Muscle layer of duodenum (tissue), 2 donors: ENCODE data around the gene ZNF496.
"Not testable (repeated sequence)": the region's sequence is repeated elsewhere in the genome, so short reads cannot be mapped to it uniquely, and the experiment has no call there.

Source experiments
- H3K27ac ChIP-seq: one replicate; pipeline ENCODE4 v1.7.0; 2013; ENCODE audit warnings: mild to moderate bottlenecking, low read length
- H3K27me3 ChIP-seq: one replicate; pipeline ENCODE4 v1.7.0; 2013; ENCODE audit warnings: low read depth, mild to moderate bottlenecking, control low read depth, low read length
- H3K36me3 ChIP-seq, 2 donors: one replicate each; pipeline ENCODE4 v1.7.0; 2013; ENCODE audit warnings: low read length in 2 of 2, control low read depth in 1 of 2, mild to moderate bottlenecking in 1 of 2; ENCODE audit not compliant: insufficient read depth in 2 of 2, control insufficient read depth in 1 of 2
- H3K4me1 ChIP-seq, 2 donors: one replicate each; pipeline ENCODE4 v1.7.0; 2013; ENCODE audit warnings: low read length in 2 of 2, mild to moderate bottlenecking in 2 of 2, control low read depth in 1 of 2, moderate library complexity in 1 of 2; ENCODE audit not compliant: insufficient read depth in 2 of 2, control insufficient read depth in 1 of 2
- H3K4me3 ChIP-seq, 2 donors: one replicate each; pipeline ENCODE4 v1.7.0; 2013; ENCODE audit warnings: low read length in 2 of 2, low read depth in 1 of 2, mild to moderate bottlenecking in 1 of 2
- H3K9me3 ChIP-seq, 2 donors: one replicate each; pipeline ENCODE4 v1.7.0; 2013; ENCODE audit warnings: low read length in 2 of 2, control low read depth in 1 of 2, mild to moderate bottlenecking in 1 of 2; ENCODE audit not compliant: control insufficient read depth in 1 of 2
- donor health status: healthy.

Gene ZNF496

DNA sequence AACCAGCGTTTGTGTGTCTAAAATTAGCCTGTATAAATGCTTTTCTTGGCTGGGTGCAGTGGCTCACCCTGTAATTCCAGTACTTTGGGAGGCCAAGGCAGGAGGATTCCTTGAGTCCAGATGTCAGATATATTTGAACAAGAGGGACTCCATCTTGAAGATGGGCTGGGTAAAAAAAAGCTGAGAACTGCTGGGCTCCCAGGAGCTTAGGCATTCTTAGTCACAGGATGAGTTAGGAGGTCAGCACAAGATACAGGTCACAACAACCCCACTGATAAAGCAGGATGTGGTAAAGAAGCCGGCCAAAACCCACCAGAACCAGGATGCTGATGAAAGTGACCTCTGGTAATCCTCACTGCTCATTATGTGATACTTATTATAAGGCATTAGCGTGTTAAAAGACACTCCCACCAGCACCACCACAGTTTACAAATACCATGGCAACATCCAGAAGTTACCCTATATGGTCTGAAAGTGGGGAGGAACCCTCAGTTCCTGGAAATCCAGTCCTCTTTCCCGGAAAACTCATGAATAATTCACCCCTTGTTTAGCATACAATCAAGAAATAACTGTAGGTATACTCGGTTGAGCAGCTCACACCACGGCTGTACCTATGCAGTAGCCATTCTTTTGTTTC is 36.2 kb upstream of the ZNF496 start:
- no peak overlapping the region for H3K27ac ChIP-seq
- no peaks in the 10 kb centered on the region for H3K9me3 ChIP-seq
- H3K27me3 ChIP-seq = no peaks in the 10 kb centered on the region
- no peaks in the 10 kb centered on the region for H3K36me3 ChIP-seq
- H3K4me3 ChIP-seq = no peak overlapping the region
- peaks cover 0 to 9% of the 10 kb centered on the region in 2 donors for H3K4me1 ChIP-seq

DNA sequence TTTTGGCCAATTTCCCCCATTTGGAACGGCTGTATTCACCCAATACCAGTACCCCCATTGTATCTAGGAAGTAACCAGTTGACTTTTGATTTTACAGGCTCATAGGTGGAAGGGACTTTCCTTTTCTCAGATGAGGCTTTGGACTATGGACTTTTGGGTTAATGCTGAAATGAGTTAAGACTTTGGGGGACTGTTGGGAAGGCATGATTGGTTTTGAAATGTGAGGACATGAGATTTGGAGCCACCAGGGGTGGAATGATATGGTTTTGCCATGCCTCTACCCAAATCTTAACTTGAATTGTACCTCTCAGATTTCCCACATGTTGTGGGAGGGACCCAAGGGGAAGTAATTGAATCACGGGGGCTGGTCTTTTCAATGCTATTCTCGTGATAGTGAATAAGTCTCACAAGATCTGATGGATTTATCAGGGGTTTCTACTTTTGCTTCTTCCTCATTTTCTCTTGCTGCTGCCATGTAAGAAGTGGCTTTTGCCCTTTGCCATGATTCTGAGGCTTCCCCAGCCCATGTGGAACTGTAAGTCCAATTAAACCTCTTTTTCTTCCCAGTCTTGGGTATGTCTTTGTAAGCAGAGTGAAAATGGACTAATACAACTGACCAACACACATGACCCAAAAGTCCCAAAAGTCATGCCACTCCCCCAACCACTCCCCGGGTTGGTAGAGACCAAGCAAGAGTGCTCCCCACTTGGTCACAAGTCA is 35.4 kb upstream of the ZNF496 start:
- Histone ChIP-seq H3K36me3 (no peaks in the 10 kb centered on the region), H3K9me3 (no peaks in the 10 kb centered on the region), H3K4me1 (peaks cover 0 to 9% of the 10 kb centered on the region in 2 donors), H3K4me3 (no peak overlapping the region), H3K27me3 (no peaks in the 10 kb centered on the region), H3K27ac (no peak overlapping the region)

GRCh38 chr1:247366345-247366744 is 34.7 kb upstream of the ZNF496 start:
- H3K27ac ChIP-seq, H3K36me3 ChIP-seq, H3K27me3 ChIP-seq, H3K4me3 ChIP-seq, H3K9me3 ChIP-seq: not testable (repeated sequence)
- peaks cover 0 to 11% of the 10 kb centered on the region in 2 donors for H3K4me1 ChIP-seq

DNA sequence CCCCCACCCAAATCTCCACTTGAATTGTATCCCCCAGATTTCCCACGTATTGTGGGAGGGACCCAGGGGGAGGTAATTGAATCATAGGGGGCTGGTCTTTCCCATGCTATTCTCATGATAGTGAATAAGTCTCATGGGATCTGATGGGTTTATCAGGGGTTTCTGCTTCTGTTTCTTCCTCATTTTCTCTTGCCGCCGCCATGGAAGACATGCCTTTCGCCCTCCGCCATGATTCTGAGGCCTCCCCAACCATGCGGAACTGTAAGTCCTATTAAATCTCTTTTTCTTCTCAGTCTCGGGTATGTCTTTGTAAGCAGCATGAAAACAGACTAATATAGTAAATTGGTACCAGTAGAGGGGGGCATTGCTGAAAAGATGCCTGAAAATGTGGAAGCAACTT is 33.4 kb upstream of the ZNF496 start:
- H3K27me3 ChIP-seq = no peaks in the 10 kb centered on the region

DNA sequence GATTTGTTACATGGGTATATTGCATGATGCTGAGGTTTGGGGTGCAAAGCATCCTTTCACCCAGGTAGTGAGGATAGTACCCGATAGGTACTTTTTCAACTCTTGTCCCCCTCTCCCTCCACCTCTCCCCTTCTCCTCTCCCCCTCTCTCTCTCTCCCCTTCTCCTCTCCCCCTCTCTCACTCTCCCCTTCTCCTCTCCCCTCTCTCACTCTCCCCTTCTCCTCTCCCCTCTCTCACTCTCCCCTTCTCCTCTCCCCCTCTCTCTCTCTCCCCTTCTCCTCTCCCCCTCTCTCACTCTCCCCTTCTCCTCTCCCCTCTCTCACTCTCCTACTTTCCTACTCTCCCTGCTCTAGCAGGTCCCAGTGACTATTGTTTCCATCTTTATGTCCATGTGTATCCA is 31.3 kb upstream of the ZNF496 start:
- not testable (repeated sequence) for H3K36me3 ChIP-seq, H3K4me3 ChIP-seq, H3K27me3 ChIP-seq

More for the DNA sequence above, 33.4 kb upstream of the ZNF496 start:
- Histone ChIP-seq H3K36me3 (no peaks in the 10 kb centered on the region), H3K4me1 (peaks cover 0 to 5% of the 10 kb centered on the region in 2 donors), H3K4me3 (no peak overlapping the region), H3K9me3 (no peaks in the 10 kb centered on the region), H3K27ac (no peak overlapping the region)

GRCh38 chr1:247362153-247362552 is 30.5 kb upstream of the ZNF496 start:
- H3K9me3 ChIP-seq = no peaks in the 10 kb centered on the region
- H3K4me1 ChIP-seq = peaks cover 0 to 5% of the 10 kb centered on the region in 2 donors
- no peaks in the 10 kb centered on the region for H3K36me3 ChIP-seq
- no peak overlapping the region for H3K4me3 ChIP-seq
- H3K27me3 ChIP-seq = no peaks in the 10 kb centered on the region
- H3K27ac ChIP-seq = no peak overlapping the region

More for the DNA sequence above, 31.3 kb upstream of the ZNF496 start:
- not testable (repeated sequence) for H3K4me1 ChIP-seq, H3K9me3 ChIP-seq, H3K27ac ChIP-seq

- Histone ChIP-seq H3K27me3 (no peaks in the 10 kb centered on the region), H3K27ac (peak overlapping the region; percentile 74), H3K9me3 (no peaks in the 10 kb centered on the region), H3K4me3 (peak overlapping the region in 1 of 2 donors; percentile 23), H3K4me1 (peaks cover 0 to 10% of the 10 kb centered on the region in 2 donors), H3K36me3 (no peaks in the 10 kb centered on the region)
These were observed 29.5 kb upstream of the ZNF496 start for GRCh38 chr1:247360991-247361731.

DNA sequence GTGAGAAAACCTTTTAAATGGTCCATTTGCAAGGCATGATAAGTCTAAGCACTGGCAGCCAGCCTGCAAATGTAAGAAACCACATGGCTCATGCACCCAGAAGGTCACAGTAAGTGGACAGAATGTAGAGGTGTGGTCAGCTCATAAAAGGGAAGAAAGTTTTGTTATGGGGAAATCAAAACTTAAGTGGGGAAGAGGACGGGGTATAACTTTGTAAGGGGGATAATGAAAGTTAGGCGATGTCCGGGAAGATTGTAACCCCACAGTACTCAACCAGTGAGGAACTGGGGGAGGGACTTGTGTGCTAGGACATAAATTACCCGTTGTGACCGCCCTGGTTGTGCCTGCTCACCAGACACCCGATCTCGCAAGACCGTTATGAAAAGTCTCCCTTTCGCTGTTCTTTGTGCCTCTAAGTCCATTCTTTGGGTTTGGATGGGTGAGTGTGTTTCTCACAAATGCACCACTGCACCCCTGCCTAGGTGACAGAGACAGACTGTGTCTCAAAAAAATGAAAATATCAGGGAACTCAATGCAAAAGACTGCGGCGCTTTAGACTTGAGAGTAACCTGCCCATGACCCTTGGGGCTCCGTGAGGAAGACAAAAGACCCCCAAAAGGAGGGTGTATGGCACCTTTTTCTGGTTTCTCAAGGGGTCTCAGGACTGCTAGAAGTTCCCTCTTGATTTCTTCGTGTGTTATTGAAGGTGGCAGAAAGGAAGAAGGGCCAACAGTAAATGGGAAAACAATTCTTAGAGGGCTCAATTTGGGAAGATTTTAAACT is 28.6 kb upstream of the ZNF496 start:
- peaks cover 0 to 10% of the 10 kb centered on the region in 2 donors for H3K4me1 ChIP-seq
- H3K27me3 ChIP-seq = no peaks in the 10 kb centered on the region
- no peaks in the 10 kb centered on the region for H3K9me3 ChIP-seq
- no peaks in the 10 kb centered on the region for H3K36me3 ChIP-seq
- H3K27ac ChIP-seq = peak overlapping the region; percentile 74
- H3K4me3 ChIP-seq = peak overlapping the region in 1 of 2 donors; percentile 23

DNA sequence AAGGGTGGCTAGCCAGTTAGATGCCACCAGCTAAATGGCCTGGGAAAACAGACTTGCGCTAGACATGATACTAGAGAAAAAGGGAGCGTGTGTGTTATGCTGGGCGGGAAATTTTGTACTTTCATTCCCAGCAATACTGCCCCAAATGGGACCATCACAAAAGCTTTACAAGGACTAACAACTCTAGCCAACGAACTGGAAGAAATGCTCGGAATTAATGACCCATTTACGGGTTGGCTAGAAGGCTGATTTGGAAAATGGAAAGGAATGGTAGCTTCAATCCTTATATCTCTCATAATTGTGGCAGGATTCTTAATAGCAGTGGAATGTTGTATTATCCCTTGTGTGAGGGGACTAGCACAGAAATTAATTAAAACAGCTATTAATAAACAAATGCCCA is 27.9 kb upstream of the ZNF496 start:
- Histone ChIP-seq H3K4me1 (peaks cover 0 to 10% of the 10 kb centered on the region in 2 donors), H3K27ac (no peak overlapping the region), H3K4me3 (no peak overlapping the region), H3K36me3 (no peaks in the 10 kb centered on the region), H3K9me3 (no peaks in the 10 kb centered on the region), H3K27me3 (no peaks in the 10 kb centered on the region)

- Histone ChIP-seq H3K27me3 (no peaks in the 10 kb centered on the region), H3K27ac (no peak overlapping the region), H3K4me1 (peaks cover 0 to 10% of the 10 kb centered on the region in 2 donors), H3K36me3 (no peaks in the 10 kb centered on the region), H3K9me3 (no peaks in the 10 kb centered on the region), H3K4me3 (no peak overlapping the region)
These were observed 27.3 kb upstream of the ZNF496 start for GRCh38 chr1:247358920-247359319.

DNA sequence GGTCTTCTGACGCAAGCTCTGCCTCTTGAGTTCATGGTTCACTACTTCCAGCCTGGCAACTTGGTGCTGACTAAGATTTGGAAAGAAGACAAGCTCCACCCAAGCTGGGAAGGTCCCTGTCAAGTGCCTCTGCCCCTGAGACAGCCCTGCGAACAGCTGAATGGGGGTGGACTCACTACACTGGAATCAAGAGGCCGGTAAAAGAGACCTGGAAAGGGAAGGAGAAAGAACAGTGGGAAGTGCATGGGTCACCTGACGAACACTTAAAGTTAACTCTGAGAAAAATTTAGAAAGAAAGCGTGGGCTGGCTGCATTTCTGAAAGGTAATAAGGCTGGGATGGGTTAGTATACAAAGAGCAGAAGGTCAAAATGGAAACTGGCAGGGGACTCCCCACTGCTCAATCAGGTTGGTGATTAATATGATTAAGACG is 26.1 kb upstream of the ZNF496 start:
- H3K36me3 ChIP-seq = no peaks in the 10 kb centered on the region
- H3K4me1 ChIP-seq = peaks cover 0 to 10% of the 10 kb centered on the region in 2 donors
- H3K27me3 ChIP-seq = no peaks in the 10 kb centered on the region
- no peak overlapping the region for H3K27ac ChIP-seq
- H3K4me3 ChIP-seq = no peak overlapping the region
- H3K9me3 ChIP-seq = no peaks in the 10 kb centered on the region
